Hepatic stellate cell (primary cell): ENCODE results near the gene TSC2.
"Not testable (repeated sequence)": the region's sequence is repeated elsewhere in the genome, so short reads cannot be mapped to it uniquely, and the experiment has no call there.

Experiments used
- DNase-seq: peaks from one replicate; pipeline ENCODE4 v3.0.0; 2011; ENCODE audit warnings: low spot score

The TSC2 gene

GRCh38 chr16:2122934-2123683 lies 75.3 kb downstream of the TSC2 start:
- not testable (repeated sequence) for DNase-seq

- not testable (repeated sequence) for DNase-seq
Measured at GRCh38 chr16:2123706-2124376, 76.1 kb downstream of the TSC2 start.

- DNase-seq, result not testable (repeated sequence)
Measured at GRCh38 chr16:2124377-2124693, 76.5 kb downstream of the TSC2 start.

GRCh38 chr16:2124694-2125444 lies 77.1 kb downstream of the TSC2 start:
- DNase-seq, result peak; percentile 47

- DNase-seq, result not testable (repeated sequence)
Measured at GRCh38 chr16:2125609-2126008, 77.8 kb downstream of the TSC2 start.

- not testable (repeated sequence) for DNase-seq
Measured at GRCh38 chr16:2126161-2126743, 78.5 kb downstream of the TSC2 start.

GRCh38 chr16:2126928-2127556 lies 79.3 kb downstream of the TSC2 start:
- DNase-seq, result not testable (repeated sequence)

GRCh38 chr16:2127630-2128280 lies 80.0 kb downstream of the TSC2 start:
- DNase-seq, result not testable (repeated sequence)

GRCh38 chr16:2129251-2129650 lies 81.5 kb downstream of the TSC2 start:
- DNase-seq, result not testable (repeated sequence)

- not testable (repeated sequence) for DNase-seq
Measured at GRCh38 chr16:2129890-2130447, 82.2 kb downstream of the TSC2 start.

- not testable (repeated sequence) for DNase-seq
Measured at GRCh38 chr16:2133797-2134196, 86.0 kb downstream of the TSC2 start.

GRCh38 chr16:2135071-2135470 lies 87.3 kb downstream of the TSC2 start:
- not testable (repeated sequence) for DNase-seq

- DNase-seq, result not testable (repeated sequence)
Measured at GRCh38 chr16:2135770-2136490, 88.1 kb downstream of the TSC2 start, which contains the start of gene PKD1. TSS of gene PKD1 (minus strand) at chr16:2135898. CDS start at chr16:2135689, 209 bp downstream.
